WI38 (cell line): ENCODE results near the gene KCNAB1.

ENCODE experiments used
- H3K4me3 ChIP-seq: 2 replicates; pipeline ENCODE4 v1.5.1; 2011; ENCODE audit warnings: low read depth, mild to moderate bottlenecking, control low read depth, low read length
- TF ChIP-seq, protein P1 (sequence below): IDR thresholded peaks from 2 replicates; pipeline ENCODE4 v1.5.1; 2012; ENCODE audit warnings: low read depth, mild to moderate bottlenecking, control low read depth, low read length

Gene KCNAB1

DNA sequence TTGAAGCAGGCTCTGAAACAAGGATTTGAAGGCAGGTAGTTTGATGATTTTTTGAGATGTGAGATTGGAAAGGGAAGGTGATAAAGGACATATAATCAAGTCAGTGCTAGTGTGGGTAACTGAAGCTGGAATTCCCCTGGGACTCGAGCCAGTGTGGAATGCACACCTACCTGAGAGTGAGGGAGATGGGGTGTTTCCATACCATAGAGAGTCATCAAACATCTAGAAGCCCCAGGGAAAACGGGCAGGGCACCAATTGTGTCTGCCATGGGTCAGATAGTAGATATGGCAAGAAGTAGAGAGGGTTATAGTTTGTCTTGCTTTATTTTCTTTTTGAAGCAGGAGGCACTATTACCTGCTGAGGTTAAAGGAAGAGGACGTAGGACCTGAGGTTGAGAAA, 314.5 kb downstream of the KCNAB1 start:
- TF ChIP-seq, protein P1, sequence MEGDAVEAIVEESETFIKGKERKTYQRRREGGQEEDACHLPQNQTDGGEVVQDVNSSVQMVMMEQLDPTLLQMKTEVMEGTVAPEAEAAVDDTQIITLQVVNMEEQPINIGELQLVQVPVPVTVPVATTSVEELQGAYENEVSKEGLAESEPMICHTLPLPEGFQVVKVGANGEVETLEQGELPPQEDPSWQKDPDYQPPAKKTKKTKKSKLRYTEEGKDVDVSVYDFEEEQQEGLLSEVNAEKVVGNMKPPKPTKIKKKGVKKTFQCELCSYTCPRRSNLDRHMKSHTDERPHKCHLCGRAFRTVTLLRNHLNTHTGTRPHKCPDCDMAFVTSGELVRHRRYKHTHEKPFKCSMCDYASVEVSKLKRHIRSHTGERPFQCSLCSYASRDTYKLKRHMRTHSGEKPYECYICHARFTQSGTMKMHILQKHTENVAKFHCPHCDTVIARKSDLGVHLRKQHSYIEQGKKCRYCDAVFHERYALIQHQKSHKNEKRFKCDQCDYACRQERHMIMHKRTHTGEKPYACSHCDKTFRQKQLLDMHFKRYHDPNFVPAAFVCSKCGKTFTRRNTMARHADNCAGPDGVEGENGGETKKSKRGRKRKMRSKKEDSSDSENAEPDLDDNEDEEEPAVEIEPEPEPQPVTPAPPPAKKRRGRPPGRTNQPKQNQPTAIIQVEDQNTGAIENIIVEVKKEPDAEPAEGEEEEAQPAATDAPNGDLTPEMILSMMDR = no peak
- no peak overlapping the region for H3K4me3 ChIP-seq

DNA sequence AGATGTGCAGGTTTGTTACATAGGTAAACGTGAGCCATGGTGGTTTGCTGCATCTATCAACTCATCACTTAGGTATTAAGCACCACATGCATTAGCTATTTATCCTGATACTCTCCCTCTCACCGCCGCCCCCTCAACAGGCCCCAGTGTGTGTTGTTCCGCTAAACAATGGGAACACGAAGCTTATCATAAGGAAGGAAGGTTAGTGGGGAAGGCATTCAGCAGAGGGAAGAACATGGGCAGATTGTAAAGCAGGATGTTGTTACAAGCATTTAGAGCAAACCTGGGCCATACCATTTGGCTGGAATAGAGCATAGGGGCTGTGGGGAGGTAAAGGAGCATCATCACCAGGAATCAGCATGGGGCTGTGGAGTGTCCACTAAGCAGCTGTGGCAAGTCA, 322.7 kb downstream of the KCNAB1 start:
- TF ChIP-seq, protein P1 = no peak
- H3K4me3 ChIP-seq = no peak overlapping the region

DNA sequence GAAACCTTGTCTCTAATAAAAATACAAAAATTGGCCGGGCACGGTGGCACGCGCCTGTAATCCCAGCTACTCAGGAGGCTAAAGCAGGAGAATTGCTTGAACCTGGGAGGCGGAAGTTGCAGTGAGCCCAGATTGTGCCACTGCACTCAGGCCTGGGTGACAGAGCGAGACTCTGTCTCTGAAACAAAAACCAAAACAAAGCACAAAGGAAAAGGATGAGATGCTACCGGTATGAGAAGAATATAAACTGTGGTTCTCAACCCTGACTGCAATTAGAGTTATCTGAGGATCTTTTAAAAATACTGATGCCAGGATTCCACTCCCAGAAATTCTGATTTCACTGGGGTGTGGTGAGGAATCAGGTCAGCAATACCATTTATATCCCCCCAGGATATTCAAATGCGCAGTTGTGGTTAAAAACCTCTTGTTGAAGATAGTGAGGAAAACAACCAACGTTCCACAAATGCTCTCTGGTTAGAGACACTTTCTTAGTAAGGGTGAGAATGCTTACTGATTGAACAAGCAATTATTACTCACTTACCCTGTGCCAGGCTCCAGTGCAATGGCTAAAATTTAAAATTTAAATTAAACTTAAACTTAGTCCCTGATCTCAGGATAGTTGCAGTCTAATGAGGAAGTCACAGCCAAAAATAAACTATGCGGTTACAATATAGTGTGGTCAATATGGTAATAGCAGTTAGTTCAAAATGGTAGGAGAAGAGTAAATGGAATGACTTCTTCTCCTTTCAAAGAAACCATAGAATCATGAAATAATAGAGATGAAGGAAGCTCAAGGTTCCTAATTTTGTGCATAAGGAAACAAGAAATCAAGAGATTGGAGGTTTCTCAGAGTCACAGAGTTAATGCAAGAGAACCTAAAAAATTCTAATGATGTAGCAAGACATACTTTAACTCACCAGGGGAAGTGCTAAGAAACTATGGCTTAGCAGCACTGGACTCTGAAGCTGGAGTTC, 325.0 kb downstream of the KCNAB1 start:
- TF ChIP-seq, protein P1 = no peak
- H3K4me3 ChIP-seq = no peak overlapping the region

GRCh38 chr3:156448300-156448699, 327.9 kb downstream of the KCNAB1 start:
- TF ChIP-seq, protein P1 = peak; percentile 61
- H3K4me3 ChIP-seq = no peak overlapping the region

DNA sequence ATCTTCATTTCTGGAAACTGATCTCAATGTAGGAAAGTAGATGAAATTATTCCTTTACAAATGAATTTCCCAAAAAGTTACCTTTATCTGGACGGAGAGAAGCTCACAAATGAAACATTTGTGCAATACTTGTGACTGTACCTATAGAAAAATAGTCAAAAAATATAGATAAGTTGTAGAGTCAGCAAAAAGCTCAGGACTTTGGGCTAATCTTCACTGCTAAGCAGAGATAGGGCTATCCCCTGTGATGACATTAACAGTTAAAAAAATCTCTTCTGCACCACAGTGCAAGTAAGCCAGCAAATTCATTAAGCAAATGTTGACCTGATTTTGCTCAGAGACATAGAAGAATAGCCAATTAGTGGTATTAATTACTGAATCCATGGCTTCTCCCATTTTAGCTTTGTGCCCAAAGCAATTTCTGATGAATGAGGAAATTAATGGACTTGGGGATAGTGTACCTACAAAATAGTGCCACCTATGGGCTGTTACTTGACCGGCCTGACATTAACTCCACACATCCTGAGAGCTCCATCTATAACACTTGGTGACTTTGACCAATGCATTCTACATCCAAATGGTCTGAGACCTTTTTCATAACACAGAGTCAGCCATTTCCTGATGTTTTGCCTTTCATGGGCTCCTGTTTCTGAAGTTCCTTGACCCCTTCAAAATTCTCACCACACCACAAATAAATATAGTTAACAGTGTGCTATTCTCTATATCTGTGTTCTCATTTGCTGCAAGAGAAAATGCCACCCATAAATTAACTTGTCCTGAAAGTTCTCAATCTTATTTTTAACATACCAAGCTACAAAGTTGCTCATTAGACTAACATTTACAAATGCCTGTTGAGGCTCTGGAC, 329.6 kb downstream of the KCNAB1 start:
- TF ChIP-seq, protein P1 = peak; percentile 55
- no peak overlapping the region for H3K4me3 ChIP-seq

- no peak overlapping the region for H3K4me3 ChIP-seq
- TF ChIP-seq, protein P1 = no peak; the same call in 1 of the 2 replicates
These were observed 335.5 kb downstream of the KCNAB1 start for GRCh38 chr3:156455839-156456238.
